Jurkat, Clone E6-1 (cell line): ENCODE data around the gene ZNF804A.

ENCODE experiments used
- DNase-seq: peaks from one replicate; pipeline ENCODE4 v3.0.0-alpha.2; 2011; ENCODE audit warnings: low read depth, low spot score
- H3K4me3 ChIP-seq: 2 replicates; pipeline ENCODE4 v1.5.1; 2011; ENCODE audit warnings: mild to moderate bottlenecking, low read length, control low read depth, moderate library complexity

Gene ZNF804A

DNA sequence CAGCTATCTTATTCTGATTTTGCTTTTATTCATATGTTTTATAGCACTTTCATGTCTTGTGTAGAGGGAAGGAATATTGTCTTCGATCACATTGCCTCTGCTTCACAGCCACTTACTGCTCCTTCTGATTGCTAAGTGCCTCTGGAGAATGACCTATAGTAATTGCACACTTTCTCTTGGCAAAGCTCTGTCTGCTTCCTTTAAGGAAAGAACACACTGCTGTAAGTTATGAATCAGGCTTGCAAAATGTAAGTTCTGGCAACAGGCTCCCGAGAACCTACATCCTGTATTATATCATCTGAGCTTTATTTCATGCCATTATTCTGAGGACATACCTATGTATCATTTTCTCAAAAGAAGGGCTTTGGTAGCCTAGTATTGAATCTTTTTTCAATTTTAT is 170.7 kb downstream of the ZNF804A start:
- no peak for DNase-seq
- no peak overlapping the region for H3K4me3 ChIP-seq

- no peak for DNase-seq
- H3K4me3 ChIP-seq = no peak overlapping the region
Observed at GRCh38 chr2:184769686-184770085, 171.4 kb downstream of the ZNF804A start.

DNA sequence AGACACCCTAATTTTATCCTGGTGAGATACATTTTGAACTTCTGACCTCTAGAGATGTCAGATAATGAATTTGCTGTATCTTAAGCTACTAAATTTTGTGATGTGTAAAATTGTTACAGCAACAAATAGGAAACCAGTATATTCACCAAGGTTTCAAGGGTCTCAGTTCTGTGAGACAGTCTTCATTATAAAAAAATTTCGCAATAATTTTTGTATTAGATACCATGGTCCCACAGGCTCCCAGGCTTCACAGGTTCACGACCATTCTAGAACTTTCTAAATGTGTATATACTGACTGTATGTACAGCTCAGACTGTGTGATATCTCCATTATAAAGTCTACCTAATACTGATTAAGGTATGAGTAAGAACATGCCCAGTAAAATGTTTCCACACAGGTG is 181.4 kb downstream of the ZNF804A start:
- DNase-seq = no peak
- H3K4me3 ChIP-seq = no peak overlapping the region

GRCh38 chr2:184780384-184780783 is 182.1 kb downstream of the ZNF804A start:
- H3K4me3 ChIP-seq = no peak overlapping the region
- no peak for DNase-seq

DNA sequence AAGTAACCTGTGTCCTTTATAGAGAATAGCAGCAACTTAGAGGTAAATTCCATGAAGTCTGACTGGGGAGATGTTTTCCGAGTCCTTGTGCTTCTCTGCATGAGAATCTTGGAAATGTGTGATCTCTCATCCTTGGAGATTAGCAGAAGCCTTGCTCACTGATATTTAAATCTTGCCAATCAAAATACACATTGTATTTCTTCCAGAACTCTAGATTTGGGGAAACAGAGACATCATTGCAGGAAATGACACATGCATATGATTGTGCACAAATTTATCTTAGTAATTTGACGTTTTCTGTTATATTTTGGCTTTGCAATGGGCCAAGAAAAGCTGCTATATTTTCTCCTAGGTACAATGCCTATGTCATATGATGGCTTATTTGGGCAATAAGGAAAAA is 182.6 kb downstream of the ZNF804A start:
- no peak overlapping the region for H3K4me3 ChIP-seq
- no peak for DNase-seq

DNA sequence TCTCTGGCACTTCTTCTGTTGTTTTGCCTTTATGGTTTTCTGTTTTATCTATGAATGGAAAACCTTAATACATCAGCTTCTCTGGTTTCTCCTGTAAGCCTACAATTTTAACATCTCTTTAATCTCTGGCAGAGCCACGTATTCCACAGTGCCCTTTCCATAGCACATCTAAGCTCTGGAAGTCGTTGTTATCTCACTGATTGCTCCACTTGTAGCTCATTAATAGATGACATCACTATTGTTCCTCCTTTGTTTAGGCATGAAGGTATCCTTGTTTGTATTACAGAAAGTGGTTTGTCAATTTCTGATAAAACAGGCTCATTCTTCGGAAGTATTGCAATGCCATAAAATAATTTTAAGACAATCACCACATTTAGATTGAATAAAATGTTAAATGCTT is 185.2 kb downstream of the ZNF804A start:
- DNase-seq = no peak

DNA sequence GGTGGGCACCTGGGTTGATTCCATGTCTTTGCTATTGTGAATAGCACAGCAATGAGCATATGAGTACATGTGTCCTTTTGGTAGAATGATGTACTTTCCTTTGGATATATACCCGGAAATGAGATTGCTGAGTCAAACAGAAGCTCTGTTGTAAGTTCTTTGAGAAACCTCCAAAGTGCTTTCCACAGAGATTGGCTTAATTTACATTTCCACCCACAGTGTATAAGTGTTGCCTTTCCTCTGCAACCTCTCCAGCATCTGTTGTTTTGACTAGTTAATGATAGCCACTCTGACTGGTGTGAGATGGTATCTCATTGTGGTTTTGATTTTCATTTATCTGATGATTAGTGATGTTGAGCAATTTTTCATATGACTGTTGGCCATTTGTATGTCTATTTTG is 194.8 kb downstream of the ZNF804A start:
- no peak for DNase-seq

More for the DNA sequence above, 185.2 kb downstream of the ZNF804A start:
- H3K4me3 ChIP-seq = no peak overlapping the region

DNA sequence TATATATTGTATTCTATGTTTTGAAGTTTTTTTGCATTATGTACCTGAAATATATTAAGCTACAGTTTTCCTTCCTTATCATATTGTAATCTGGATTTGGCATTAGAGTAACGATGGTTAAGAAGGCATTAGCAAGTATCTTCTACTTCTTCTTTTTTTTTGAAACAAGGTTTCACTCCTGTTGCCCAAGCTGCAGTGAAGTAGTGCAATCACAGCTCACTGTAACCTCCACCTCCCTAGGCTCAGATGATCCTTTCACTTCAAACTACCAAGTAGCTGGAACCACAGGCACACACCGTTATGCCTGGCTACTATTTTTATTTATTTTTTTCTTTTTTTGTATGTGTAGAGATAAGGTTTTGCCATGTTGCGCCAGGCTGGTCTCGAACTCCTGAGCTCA is 201.1 kb downstream of the ZNF804A start:
- no peak for DNase-seq
- no peak overlapping the region for H3K4me3 ChIP-seq

More for the DNA sequence above, 194.8 kb downstream of the ZNF804A start:
- H3K4me3 ChIP-seq = no peak overlapping the region

GRCh38 chr2:184814421-184814820 is 216.1 kb downstream of the ZNF804A start:
- no peak for DNase-seq

DNA sequence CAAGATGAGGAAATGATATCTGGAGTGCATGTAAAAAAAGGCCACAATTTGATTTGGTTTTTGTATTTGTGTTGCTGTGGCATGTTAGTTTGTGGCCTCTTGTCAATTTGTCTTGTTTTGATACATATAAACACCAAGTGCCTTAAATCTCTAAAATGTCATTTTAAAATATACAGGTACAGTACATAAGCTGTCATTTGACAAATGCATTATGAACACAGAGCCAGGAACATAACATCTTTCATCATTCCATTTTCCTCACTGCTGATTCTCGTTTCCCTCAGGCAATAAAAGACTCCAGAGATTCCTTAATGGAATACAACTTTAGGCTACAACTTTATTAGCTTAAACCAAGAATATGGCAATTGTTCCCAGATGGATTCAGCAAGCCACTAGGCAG is 217.5 kb downstream of the ZNF804A start:
- no peak for DNase-seq

More at GRCh38 chr2:184814421-184814820, 216.1 kb downstream of the ZNF804A start:
- no peak overlapping the region for H3K4me3 ChIP-seq

GRCh38 chr2:184824597-184824996 is 226.3 kb downstream of the ZNF804A start:
- no peak for DNase-seq
- H3K4me3 ChIP-seq = no peak overlapping the region

More for the DNA sequence above, 217.5 kb downstream of the ZNF804A start:
- H3K4me3 ChIP-seq = no peak overlapping the region

GRCh38 chr2:184830531-184830930 is 232.2 kb downstream of the ZNF804A start:
- no peak overlapping the region for H3K4me3 ChIP-seq
- DNase-seq = no peak

- DNase-seq = no peak
Observed at GRCh38 chr2:184834699-184835397, 236.5 kb downstream of the ZNF804A start.

DNA sequence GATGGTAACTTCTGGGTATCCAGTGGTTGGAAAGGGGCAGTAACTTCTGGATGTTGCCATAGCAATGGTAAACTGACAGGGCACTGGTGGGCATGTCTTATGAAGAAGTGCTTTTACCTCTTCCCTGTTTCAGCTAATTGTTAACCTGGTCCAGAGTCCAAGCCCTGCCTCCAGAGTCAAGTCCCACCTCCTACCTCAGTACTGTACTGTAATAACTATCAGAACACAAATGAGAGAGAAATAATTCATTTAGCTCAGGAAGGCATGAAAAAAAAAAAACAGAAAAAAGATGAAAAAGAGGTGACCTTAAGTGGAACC is 237.0 kb downstream of the ZNF804A start:
- no peak for DNase-seq
- H3K4me3 ChIP-seq = no peak overlapping the region

More at GRCh38 chr2:184834699-184835397, 236.5 kb downstream of the ZNF804A start:
- no peak overlapping the region for H3K4me3 ChIP-seq

- no peak for DNase-seq
Observed at GRCh38 chr2:184847331-184847730, 249.0 kb downstream of the ZNF804A start.

DNA sequence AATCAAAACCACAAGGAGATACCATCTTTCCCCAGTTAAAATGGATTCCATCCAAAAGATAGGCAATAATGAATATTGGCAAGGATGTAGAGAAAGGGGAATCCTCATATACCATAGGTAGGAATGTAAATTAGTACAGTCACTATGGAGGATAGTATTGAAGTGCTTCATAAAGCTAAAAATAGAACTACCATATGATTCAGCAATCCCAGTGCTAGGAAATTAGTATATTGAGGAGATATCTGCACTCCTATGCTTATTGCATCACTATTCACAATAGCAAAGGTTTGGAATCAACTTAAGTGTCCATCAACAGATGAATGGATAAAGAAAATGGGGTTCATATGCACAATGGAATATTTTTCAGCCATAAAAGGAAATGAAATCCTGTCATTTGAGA is 251.2 kb downstream of the ZNF804A start:
- DNase-seq = no peak

More at GRCh38 chr2:184847331-184847730, 249.0 kb downstream of the ZNF804A start:
- H3K4me3 ChIP-seq = no peak overlapping the region

DNA sequence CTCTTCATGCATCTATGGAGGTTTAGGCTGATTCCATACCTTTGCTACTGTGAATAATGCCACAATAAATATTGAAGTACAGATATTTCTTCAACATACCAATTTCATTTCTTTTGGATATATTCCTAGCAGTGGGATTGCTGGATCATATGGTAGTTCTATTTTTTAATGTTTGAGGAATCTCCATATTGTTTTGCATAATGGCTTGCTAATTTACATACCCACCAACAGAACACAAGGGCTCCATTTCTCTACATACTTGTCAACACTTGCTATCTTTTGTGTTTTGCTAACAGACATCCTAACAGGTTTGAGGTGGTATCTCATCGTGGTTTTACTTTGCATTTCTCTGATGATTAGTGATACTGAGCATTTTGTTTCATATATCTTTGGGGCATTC is 253.2 kb downstream of the ZNF804A start:
- DNase-seq = no peak
- H3K4me3 ChIP-seq = no peak overlapping the region

More for the DNA sequence above, 251.2 kb downstream of the ZNF804A start:
- H3K4me3 ChIP-seq = no peak overlapping the region

DNA sequence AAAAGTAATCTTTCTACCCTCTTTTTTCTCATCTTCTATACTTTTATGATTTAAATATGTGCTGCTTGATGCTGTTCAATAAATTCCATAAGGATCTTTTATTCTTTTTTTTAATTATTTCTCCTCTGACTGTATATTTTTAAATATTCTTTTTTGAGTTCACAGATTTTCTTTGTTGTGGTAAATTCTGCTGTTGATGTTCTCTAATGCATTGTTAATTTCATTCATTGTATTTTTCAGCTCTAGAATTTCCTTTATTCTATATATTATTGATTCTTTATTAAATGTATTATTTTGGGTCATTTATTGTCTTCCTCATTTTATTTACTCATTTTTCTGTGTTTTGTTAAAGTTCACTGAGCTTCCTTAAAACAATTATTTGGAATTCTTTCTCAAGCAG is 260.9 kb downstream of the ZNF804A start:
- no peak for DNase-seq
- no peak overlapping the region for H3K4me3 ChIP-seq

- no peak overlapping the region for H3K4me3 ChIP-seq
- no peak for DNase-seq
Observed at GRCh38 chr2:184860744-184861143, 262.4 kb downstream of the ZNF804A start.

DNA sequence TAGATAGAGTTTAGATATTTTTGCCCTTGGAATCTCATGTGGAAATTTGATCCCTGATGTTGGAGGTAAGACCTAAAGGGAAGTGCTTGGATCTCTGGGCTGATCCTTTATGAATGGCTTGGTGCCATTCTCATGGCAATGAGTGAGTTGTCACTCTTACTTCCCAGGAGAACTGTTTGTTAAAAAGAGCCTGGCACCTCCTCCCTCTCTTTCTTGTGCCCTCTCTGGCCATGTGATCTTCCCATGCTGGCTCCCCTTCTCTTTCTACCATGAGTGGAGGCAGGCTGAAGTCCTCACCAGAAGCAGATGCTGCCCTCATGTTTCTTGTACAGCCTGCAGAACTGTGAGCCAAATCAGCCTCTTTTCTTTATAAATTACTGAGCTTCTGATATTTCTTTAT is 276.9 kb downstream of the ZNF804A start:
- no peak overlapping the region for H3K4me3 ChIP-seq
- DNase-seq = no peak

DNA sequence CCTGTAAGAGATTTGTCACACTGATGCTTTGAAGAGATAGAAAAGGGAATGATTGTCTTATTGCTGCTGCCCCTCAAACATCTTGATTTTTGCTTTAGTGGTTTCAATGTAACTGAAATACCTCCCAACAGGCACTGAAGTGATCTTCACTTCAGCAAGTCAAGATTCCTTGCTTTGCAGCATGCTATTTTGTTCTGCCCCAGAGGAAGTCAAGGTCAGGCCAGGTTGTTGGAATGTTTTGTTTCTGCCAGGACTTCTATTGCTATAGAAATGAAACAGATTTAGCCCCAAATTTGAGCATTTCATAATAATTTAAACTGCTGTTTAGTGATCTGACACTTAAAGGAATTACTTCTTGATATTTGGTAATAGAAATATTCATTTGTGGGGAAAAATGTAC is 277.6 kb downstream of the ZNF804A start:
- no peak for DNase-seq
- H3K4me3 ChIP-seq = no peak overlapping the region
